Activated CD8-positive, alpha-beta memory T cell treated with anti-CD3 and anti-CD28 coated beads for 48 hours (primary cell): ENCODE measurements around the gene ASPSCR1.

Source experiments
- DNase-seq, 3 experiments: peaks; one replicate each; pipeline ENCODE4 v3.0.0-alpha.2; 2020; ENCODE audit warnings: low read depth in 2 of 3, low spot score in 2 of 3

ASPSCR1 gene

DNA sequence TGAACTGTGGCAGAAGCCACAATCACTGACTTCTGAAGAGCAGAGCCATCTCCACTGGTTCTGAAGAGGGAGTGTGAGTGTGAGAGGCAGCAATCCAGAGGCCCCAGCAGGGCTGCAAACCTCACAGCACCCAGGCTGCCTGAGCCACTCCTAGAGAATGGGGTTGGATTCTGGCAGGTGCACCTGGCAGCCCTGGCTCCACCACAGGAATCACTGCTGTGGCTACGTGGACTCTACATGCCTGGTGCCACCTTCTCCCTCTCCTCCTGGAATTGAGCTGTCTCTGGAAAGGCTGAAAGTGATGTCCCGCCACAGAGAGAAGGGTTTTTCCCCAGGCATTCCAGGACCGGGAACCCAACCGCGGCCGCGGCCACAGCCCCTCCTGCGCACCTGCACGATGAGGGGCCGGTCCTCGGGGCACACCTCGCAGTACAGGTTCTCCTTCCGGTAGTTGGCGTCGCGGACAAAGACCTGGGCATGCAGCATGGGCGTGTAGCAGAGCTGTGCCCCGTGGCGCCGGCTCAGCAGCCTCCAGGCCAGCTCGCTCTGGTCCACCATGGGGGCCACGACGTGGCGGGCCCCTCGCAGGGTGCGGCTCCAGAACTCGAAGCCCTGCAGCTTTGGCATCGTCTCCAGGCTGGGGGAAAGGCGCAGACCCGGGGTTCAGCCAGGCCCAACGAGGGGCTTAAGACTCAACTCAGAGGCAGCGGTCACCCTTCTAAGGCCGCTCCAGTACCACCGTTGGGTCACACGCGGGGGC lies 87.2 kb downstream of the ASPSCR1 start:
- no peak for DNase-seq

DNA sequence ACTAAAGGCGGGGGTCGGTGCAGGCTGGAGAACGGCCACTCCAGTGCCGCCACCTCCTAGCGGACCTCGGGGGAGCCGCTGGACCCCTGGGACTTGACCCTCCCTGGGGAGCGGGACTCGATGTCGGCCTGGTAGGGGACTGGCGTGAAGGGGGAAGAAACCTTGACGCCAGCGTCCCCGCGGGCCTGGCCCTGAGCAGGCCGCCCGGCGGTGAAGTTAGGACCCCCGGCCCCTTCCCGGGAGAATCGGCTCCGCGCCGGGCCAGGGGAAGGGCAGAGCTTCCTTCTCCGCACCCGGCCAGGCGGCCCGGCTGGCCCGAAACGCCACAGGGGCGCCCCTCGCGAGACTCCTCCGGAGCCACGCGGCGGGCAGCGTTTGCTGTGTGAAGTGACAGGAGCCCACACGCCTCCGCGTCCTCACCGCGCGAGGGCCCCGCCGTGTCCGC lies 87.8 kb downstream of the ASPSCR1 start:
- DNase-seq: no peak

DNA sequence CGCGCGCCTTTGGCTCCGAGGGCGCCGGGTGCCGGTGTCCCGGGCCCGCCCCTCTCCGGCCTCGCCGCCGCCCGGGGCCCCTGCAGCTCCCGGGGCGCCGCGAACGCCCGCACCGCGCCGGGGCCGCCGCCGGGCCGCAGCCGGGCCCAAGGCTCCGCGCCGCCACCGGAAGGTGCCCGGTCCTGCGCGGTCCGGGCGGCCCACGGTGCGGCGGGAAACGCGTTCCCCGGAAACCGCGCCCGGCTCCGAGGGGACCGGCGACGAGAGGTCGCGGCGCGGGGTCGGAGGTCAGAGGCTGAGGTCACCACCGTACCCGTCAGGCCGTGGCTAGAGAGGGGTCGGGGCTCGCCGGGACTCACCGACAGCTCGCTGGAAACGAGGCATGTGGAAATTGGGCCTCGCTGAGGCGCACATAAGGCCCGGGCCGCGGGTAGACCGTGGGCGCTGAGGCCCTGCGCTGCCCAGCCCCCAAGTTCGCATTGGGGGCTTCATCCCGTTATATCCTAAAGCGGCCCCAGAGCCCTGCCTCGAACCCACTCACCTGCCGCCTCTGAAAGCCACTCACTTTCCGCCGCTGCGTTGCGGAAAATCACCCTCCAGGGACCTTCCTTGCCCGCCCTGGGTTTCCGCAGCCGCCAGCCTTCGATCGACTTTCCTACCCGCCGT lies 88.3 kb downstream of the ASPSCR1 start, which contains the start of gene DUS1L:
Gene DUS1L (minus strand): TSS at position 167 of the 666 bp plus-strand sequence. CDS start 745 bp downstream, outside the sequence.
- peak in 2 of 3 experiments; percentile 54 to 66 for DNase-seq
